Eye (tissue), 1 donor: ENCODE results near the gene RPN2.

Experiments
- DNase-seq: peaks from one replicate; pipeline ENCODE4 v3.0.0-alpha.2; 2015

The RPN2 gene

DNA sequence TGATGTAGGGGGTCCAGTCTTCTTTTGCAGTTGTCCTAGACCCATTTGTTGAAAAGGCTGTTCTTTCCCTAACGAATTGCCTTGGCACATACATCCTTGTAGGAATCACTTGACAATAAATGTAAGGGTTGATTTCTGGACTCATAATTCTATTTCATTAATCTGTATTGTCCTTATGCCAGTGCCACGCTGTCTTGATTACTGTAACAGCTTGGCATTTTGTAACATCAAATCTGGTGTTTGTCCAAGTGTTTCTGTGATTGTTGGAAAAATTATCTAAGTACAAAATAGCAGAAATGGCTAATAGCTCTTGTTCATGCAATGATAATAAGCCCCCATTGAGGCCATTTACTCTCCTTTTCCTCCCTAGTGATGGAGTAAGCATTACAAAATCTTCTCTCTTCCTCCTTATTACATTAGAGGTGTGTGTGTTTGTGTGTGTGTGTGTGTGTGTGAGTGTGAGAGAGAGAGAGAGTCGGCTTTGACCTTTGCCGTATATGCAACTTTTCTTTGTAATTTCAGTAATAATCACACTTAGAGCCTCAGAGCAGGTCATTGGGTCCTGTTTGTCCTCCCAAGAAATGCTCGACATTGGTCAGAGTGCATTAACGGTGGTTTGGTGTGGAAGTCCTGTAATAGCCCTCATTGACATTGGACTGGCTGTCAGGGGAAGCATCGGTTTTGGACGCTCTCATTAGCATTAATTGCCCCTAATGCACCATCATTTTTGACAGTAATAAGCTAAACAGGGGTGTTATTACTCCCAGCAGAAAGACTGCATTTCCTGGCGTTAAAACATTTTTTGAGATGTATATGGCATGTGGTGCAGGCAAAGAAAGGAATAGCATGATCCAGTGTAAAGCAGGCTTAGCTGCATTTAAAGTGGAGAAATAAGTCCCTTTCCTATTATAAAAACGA, 40.9 kb downstream of the RPN2 start:
- DNase-seq, result peak; percentile 59

DNA sequence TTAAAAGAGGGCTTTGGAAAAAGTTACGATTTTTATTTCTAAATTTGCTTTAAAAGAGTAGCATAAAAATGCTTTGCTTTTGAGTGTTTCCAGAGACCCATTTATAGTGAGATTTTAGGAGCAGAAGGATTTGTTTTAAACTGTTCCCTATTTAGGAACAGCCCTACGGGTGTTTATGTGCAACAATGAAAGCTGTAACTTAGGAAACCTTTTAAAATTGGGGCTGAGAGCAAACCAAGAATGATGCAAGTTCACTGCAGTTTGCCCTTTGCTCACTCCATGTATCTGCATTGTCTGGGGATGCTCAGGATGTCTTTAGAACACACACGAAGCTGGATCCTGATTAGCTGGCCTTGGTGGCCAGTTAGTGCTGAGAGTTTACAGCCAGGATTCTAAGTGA, 41.6 kb downstream of the RPN2 start:
- DNase-seq, result peak; percentile 36

DNA sequence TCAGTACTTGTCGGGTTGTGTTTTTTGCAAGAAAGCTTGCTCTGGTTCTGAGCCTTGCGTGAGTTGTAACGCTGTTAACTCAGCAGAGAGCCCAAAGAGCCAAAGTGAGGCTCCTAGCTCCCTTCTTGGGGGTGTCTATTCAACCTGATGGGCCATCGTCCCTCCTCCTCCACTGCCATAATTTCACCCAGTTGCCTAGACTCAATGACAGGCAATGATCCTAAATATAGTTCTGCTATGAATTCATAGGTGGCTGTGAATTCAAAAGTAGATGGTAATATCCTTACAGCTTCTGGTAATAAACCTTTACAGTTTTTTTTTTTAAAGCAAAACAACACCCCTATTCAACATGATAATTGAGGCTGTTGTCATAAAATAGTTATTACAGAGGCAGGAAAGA, 43.0 kb downstream of the RPN2 start:
- DNase-seq, result no peak

DNA sequence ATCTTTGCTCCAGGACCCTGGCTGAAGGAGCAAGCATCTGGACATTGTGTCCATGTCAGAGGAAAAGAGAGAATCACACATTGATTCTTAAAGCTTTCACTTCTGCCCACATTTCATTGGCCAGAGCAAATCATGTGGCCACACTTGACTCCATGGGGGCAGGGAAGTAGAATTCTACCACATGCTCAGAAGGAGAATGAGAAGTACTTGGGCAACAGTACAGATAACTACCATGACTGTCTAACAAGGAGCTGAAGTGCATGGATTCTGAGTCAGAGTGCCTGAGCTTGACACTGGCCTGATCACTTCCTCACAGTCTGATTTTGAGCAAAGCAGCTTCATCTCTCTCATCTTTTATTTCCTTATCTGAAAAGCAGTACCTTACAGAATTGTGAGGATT, 43.9 kb downstream of the RPN2 start:
- no peak for DNase-seq

DNA sequence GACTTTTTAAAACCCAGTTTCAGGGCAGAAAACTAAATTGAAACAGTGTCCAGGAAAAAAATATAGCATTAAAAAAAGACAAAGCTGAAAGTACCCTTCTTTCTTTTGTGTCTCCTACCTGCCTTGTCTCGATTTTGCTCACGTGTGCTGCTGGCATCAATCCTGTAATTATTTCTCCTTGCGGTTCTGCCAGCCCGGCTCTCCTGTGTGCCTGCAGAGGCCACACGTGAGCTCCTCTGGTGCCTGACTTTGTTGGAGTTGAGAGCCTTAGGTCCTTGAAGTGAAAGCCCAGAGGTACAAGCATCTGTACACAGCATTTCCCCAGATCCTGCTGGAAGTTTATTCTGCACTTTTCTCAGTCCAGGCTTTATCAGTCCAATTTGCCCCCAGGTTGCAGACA, 46.0 kb downstream of the RPN2 start:
- DNase-seq, result no peak

DNA sequence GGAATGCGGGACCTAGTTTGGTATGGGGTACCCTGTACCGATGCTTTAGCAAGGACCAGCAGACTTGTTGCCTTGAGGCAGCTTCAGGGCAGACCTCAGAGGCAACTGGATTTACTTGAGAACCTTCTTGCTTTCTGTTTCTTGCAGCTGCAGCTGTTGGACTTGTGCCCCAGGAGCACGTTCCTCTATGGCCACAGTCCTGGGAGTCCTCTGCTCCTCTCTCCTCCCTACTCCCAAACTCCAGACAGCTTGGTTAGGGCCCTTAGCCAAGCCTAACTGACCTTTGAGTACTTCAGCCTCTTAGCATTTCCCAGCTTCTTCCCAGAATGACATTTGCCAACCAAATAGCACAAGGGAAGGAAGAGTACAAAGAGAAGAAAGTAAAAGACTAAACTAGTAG, 47.8 kb downstream of the RPN2 start:
- DNase-seq, result no peak

DNA sequence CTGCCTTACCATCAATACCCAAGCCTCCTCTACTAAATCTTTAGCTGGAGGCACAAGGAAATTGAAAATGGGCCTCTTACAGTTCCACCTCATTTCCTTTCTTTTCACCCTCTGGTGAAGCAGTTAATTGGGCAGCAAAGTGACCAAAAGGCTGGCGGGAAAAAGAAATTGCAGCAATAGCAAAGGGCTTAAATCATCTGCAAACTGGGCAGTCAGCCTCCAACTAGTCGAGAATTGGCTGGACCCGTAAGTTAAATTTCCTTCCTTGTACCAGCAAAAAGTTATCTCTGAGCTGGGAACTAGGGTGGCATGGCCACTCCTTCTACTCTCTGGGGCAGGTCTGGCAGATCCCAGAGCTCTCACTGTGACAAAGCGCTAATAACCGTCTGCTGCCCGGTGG, 49.0 kb downstream of the RPN2 start:
- no peak for DNase-seq

DNA sequence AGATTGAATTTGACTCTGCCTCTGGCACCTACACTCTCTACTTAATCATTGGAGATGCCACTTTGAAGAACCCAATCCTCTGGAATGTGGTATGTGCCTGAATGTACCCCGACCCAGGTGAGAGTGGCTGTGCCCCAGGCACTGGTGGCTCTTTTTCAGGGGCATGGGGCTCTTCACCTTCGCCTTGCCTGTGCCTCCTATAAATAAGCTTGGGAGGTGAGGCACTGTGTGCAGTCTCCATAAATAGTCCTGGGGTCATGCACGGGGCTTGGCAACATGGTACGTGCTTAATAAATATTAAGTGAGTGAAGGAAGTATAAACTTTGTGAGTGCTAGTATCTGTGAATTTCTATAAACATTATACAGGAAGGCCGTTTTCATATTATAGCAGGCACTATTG, 49.5 kb downstream of the RPN2 start:
- no peak for DNase-seq

DNA sequence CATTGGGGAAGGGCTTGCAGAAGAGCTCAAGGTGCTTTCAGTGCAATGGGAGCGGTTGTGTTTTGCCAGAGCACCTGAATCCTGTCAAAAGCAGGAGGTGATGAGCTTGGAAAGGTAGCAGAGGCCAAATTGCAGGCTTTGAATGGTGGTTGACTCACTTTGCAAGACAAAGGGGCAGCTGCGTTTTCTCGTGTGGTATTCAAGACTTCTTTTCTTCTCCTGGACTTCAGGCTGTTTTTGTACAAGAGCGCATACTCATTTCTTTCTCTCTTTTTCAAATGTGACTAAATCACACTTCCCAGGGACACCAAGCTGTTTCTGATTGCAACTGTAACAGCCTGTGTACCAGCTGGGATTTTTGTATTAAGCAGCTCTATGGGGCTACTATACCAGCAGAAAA, 50.2 kb downstream of the RPN2 start:
- no peak for DNase-seq

DNA sequence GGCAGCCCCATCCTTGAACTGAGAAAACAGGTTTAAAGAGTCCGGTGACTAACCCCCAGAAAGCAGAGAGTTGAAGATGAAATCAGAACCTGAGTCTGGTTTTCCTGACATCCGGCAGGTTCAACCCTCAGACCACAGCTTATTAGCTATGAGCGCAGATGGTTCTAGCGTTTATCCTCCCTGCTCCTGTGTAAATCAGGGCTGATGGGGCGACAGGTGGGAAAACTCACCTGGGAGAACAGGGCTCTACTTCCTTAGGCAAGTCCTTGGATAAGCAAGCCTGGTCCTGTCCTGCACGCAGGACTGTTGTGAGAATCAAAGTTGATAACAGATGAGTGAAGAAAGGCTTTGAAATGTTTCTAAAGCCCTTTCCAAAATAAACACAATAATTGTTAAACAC, 51.1 kb downstream of the RPN2 start:
- DNase-seq, result no peak

DNA sequence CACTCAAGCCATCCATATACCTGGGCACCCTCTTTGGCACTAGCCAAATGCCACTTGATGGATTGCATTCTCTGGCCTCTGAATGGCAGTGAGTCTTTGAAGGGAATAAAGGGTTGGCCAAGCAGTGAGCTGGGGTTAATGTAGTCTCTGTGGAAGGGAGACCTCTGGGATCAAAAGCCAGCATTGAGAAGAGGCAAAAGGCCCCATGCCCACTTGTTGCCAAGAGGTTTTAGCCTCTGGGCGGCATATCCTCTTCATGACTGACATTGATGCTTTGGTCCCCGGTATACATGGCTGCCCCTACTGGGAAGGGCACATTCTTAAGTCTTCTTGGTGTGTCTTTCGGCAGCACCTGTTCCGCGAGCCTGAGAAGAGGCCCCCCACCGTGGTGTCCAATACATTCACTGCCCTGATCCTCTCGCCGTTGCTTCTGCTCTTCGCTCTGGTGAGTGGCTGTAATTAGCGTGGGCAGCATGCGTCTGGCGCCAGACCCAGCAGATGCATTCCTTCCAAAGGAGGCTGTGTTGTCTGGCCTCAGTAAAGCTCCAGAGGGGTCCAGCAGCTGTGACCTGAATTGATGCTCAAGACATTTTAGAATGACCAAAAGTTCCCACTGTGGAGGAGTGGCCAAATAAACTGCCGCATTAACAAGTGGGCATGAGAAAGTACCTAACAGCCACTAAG, 53.0 kb downstream of the RPN2 start:
- peak; percentile 79 for DNase-seq

DNA sequence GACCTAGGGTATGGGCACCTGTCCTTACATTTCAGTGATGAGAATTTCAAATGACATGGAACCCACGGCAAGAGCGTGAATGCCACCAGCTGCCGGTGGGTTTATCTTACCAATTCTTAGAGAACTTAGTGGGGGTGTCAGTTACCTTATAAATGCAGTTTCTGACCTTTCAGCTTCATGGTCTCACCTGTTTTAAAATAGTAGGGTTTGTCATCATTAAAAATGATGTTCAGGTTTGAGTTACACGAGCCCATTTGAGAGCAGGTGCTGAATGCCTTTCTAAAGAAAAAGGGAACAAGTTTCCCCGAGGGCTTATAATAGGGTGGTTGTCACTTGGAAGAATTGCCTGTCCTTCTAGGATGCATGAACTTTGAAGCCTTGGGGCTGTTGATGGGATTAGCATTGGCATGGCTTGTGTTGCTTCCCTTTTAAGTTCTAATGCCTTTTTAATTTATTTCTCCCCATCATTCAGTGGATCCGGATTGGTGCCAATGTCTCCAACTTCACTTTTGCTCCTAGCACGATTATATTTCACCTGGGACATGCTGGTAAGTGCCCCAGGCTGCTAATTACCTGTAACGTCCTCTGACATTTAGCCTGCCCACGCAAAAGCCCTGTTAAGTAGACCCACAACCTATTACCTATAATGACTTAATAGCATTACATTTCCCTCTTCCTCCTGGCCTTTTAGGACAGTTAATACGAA, 54.6 kb downstream of the RPN2 start:
- DNase-seq, result no peak

DNA sequence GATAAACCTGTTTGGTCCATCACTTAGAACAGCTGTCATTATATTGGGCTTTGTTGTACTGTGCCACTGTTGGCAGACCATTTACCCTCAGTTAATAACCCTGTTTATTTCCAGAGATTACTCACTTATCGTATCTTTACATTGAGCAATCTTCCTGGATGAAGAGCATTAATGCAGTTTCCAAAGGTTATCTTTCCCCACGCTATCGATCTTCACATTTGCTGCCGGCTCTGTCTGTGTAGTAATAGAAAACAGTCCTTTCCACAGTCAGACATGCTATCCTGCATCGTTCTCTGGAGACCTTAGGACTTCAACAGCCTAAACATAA, 55.1 kb downstream of the RPN2 start:
- DNase-seq, result no peak

DNA sequence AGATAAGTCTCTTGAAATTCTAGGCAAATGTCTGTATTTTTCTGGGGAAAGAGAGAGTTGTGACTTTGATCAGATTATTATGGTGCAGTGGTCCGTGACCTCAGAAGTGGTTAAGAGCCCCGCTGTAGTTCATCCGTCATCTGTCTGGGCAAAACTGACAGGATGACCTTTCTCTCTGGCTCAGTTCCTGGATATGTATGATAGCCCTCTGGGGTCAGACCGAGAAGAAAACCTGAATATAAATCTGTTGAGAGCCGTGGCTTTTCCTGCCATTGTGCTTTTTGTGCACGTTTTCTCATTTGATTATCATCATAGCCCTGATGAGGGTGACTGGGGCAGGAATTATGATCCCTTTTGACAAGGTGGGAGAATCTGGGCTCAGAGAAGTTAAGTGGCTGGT, 55.9 kb downstream of the RPN2 start:
- no peak for DNase-seq

DNA sequence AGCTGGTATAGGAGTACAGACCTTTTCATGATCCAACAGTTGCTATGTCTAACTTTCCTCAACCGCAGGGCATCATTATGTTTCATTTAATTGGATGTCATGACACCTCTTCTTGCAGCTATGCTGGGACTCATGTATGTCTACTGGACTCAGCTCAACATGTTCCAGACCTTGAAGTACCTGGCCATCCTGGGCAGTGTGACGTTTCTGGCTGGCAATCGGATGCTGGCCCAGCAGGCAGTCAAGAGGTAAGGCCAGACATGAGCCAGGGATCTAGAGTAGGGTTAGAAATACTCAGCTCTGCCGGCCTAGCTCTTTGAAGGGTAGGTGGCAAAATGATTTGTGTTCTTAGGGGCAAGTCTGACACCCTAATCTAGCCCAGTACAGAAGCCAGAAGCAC, 57.3 kb downstream of the RPN2 start:
- DNase-seq, result no peak

DNA sequence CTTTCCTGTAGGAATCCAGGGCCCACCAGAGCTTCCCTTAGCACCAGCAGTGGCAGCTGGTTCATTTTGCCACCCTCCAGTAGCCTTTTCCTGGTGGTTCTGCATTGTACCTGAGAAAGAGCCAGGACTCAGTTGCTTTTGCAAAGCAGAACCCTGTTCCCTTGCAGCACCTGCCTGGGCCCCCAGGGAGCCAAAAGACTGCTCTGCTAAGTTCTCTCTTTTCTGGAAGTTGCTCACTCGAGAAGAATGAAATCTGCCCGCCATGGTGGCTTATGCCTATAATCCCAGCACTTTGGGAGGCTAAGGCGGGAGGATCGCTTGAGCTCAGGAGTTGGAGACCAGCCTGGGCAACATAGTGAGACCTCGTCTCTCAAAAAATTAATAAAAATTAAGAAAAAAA, 58.5 kb downstream of the RPN2 start:
- DNase-seq, result no peak

DNA sequence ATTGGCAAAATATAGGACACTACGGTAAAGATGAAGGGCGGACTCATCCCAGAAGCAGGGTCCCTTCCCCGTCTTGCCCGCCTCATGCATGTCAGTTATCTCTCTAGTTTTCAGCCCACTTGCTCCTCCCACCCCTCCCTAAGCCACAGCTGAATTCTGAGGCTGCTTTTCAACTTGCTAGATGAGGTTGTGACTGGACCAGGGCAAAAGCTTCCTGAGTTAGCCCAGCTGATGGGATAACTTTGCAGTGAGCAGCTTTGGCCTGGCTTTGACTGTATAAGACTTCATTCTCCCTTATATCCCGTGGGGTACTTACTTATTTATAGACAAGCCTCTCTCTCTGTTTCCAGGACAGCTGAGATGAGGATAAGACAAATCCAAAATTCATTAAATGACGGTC, 59.3 kb downstream of the RPN2 start:
- no peak for DNase-seq

DNA sequence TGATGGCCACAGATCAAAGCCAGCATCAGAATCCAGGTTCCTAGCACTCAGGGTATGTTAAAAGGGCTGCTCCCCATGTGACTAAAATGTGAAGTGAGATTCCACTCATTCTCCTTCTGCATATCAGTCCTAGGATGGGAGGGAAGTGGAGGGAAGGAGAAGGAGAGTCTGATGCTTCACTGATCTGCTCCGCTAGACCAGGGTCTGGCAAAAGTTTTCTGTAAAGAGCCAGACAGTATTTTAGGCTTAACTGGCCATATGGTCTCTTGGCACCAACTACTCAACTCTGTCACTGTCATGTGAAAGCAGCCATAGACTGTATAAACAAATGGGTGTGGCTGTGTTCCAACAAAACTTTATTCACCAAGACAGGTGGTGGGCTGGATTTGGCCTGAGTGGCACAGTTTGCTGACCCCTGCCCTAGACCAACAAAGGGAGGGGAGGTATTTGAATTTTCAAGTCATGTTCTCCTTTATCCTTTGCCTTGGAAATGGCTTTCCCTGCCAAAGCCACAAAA, 59.9 kb downstream of the RPN2 start:
- no peak for DNase-seq

DNA sequence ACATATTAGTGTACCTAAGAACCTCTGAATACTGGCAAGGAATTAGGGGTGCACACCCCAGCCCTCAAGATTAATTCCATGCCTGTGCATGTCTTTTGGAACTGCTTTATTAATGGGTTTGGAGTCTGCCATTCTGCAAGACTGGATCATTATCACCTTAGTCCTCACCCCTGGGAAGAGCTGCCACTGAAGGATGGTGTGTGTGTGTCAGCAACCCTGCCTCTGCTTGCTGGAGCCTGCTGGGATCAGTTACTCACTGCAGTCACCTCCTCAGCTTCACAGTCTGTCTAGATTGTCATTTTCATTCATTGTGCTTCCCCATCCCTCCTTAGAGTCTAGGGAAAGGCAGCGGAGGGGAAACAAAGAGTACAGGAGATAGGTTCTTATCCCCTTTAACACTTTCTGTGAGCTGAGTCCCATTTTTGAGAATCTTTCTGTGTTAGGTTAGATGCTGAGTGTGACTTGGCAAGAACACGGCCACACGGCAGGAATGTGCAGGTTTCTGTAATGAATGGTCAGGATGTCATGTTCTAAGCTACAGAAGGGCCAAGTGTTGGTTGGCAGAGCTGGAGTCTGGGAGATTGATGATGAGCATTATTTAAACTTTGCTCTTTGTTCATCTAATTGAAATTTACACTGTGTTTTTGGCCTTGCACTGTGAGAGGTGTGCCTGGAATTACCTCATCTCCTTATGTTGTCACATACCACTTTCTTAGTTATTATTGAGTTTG, 61.4 kb downstream of the RPN2 start:
- no peak for DNase-seq

DNA sequence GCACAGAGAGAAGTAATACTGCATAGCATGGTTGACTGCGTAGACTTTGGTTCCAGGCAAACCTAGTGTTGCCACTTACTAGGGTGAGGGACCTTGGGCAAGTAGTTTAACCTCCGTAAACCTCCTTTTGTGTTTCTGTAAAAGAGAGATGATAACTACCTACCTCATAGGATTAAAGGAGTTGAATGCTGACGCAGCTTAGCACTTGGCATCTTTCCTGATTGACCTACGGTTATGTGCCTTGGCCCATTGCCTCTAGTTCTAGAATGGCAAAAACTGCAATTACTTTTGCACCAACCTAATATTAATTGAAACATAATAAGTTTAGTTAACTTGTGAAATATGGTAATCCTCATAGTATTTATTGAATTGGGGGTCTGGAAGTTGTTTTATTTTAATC, 63.4 kb downstream of the RPN2 start:
- DNase-seq, result no peak

DNA sequence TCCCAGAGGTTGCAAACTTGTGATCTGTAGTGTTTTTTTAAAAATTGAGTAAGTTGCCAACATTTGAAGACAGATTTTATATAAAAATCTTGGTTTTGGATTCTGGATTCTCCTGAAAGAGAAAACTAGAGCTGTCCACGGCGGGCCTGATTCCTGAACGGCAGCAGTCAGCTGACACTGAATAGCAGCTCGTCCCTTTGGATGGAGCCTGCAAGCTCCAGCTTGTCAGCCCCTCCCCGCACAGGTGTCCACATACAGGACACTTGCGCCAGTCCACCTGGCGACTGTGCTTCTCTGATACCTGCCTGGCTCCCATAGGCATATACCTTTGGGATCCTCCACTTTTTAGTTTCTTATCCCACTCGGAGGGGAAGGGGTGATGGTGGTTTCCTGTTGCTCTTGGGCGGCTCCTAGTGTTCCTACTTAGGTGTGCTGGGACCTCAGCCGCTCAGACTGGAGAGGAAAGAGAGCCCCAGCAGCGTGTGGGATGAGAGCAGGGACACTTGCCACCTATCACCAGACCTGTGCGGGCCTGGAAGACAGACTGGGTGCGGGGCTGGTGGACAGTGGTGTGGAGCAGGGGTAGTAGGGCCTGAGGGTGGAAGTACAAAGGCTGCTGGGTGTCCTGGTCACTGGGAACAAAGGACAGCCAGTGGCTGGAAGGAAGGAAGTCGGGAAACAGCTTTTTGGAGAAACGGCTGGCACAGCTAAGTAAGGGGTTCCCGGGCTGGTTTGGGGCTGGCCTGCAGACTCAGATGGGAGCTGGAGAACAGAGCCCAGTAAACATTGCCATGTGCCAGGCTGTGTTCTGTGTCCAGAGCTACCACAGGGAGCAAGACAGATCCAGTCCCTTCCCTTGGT, 64.2 kb downstream of the RPN2 start:
- DNase-seq, result no peak

DNA sequence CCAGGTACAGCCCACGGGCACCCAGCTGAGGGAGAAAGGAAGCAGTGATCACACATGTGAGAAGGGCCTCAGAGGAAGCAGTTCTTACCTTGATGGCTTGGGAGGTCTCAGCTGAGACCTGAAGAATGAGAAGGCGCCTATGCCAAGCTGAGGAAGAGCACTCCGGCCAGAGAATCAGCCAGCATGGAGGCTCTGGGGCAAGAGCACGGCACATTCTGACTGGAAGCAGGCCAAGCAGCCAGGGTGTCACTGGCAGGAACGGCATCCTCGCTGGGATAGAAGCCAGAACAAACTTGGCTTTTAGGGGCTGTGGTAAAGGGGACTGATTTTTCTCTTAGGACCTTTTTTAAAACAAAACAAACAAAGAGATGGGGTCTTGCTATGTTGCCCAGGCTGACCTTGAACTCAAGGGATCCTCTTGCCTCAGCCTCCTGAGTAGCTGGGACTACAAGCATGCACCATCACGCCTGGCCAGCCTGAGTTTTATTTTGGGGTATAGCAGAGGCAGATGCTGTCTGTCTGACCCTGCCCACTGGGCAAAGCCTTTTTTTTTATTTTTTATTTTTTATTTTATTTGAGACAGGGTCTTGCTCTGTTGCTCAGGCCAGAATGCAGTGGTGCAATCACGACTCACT, 64.9 kb downstream of the RPN2 start:
- no peak for DNase-seq
